PC-3 (cell line): ENCODE results near the gene ZNF629.

ENCODE experiments used
- CTCF ChIP-seq: fragments of 300-600 bp; sonication (generic); conservative IDR thresholded peaks from 2 replicates; pipeline ENCODE4 v1.5.1; 2017; ENCODE audit warnings: antibody characterized with exemption, low read depth, mild to moderate bottlenecking, low read length
- EZH2phosphoT487 ChIP-seq: fragments of 300-600 bp; sonication (generic); IDR thresholded peaks from 2 replicates; pipeline ENCODE4 v1.6.1; 2018; ENCODE audit warnings: mild to moderate bottlenecking, antibody characterized with exemption, low read length, borderline replicate concordance

DNA sequence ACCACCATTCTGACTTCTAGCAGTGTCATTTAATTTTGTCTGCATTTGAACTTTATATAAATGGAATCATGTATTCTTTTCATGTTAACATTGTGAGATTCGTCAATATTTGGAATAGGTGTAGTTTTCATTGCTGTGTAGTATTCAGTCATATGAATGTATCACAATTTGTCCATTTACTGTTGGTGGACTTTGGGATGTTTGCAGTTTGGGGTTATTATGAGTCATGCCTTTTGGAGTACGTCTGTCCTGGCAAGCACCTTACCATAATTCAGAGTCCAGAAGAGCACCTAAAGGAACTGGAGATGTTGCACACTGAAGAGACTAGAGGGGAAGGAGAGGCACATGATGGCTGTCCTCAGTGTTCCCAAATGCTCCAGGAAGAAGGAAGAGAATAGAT lies 41.9 kb downstream of the ZNF629 start:
- TF ChIP-seq CTCF (no peak), EZH2phosphoT487 (no peak)
